Left ventricle myocardium inferior (tissue), 1 donor: ENCODE measurements around the gene SPINT1. TPM values are rescaled to one million over a fixed set of nuclear protein-coding genes. Genes with fewer than 3 reads are reported as not detected.

ENCODE experiments used
- DNase-seq: peaks from one replicate; pipeline ENCODE4 v3.0.0-alpha.2; 2020
- H3K27ac ChIP-seq: fragments of 200-600 bp; replicated peaks from 2 replicates; pipeline ENCODE4 v1.8.0; 2021
- H3K27me3 ChIP-seq: fragments of 200-600 bp; 2 replicates; pipeline ENCODE4 v1.8.0; 2021; ENCODE audit warnings: low read depth
- H3K36me3 ChIP-seq: fragments of 200-600 bp; 2 replicates; pipeline ENCODE4 v1.8.0; 2021
- H3K4me1 ChIP-seq: fragments of 200-600 bp; 2 replicates; pipeline ENCODE4 v1.8.0; 2021
- H3K4me3 ChIP-seq: fragments of 200-600 bp; 2 replicates; pipeline ENCODE4 v1.8.0; 2021; ENCODE audit warnings: mild to moderate bottlenecking, moderate library complexity
- H3K9me3 ChIP-seq: fragments of 200-600 bp; replicated peaks from 2 replicates; pipeline ENCODE4 v1.8.0; 2021
- CTCF ChIP-seq: fragments of 200-600 bp; IDR thresholded peaks from 2 replicates; pipeline ENCODE4 v1.8.0; 2021; ENCODE audit warnings: antibody characterized with exemption, mild to moderate bottlenecking, borderline replicate concordance
- intact Hi-C: fragments of 100-400 bp; cut with micrococcal nuclease; formaldehyde crosslinking; loops from one replicate; pipeline ENCODE4 v1.11.0; 2022
- total RNA-seq: library from RNA; stranded (reverse); fragmentation: NEBNext Ultra II Directional; extraction: Animal tissue kit (Norgen Biotek cat#: 25700); gene quantifications from one replicate; pipeline ENCODE4 v1.2.1, GENCODE V29; 2021
- donor health status: DM: no; HTN: yes; CAD: no; lungs with severe emphysema.

Gene SPINT1
- total RNA-seq, 1 donor from 2014 or later, result 0.55 TPM

DNA sequence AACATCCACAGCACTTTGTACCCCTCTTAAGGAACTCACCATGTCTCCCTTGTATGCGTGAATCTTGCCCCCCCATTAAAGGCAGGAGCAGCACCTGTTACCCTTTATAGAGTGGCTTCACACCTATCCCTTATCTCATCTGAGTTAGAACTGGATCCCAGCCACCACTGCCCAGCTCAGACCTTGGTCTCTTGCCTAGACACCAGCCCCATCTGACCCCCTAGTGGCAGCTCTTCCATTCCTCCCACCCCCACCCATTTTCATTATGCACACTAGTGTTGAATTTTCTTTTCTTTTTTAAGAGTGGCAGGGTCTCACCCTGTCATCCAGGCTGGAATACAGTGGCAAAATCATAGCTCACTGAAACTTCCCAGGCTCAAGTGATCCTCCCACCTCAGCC, 40.2 kb upstream of the SPINT1 start:
- intact Hi-C loops, result no loop called here
- no peak overlapping the region for H3K4me3 ChIP-seq
- no peaks in the 10 kb centered on the region for H3K9me3 ChIP-seq

DNA sequence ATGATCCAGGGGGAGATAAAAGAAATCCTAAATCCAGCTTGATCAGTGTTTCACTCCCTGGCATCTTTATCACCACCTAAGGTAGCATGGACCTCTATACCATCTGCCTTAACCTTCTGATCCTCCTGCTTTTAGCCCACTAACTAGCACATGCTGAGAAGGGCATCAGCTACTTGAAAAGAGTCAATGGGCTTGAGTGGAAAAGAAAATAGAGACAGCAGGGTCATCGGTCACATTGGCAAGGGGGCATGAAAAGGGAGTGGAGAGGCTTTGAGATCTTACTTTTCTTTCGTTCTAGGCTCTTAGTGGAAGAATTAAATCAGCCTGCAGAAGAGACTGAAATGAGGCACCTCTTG, 37.2 kb upstream of the SPINT1 start:
- Histone ChIP-seq H3K9me3 (no peaks in the 10 kb centered on the region), H3K27ac (peak overlapping the region; percentile 99), H3K27me3 (no peaks in the 10 kb centered on the region), H3K4me3 (peak overlapping the region; percentile 99), H3K4me1 (peaks cover 61% of the 10 kb centered on the region), H3K36me3 (peaks cover 21% of the 10 kb centered on the region)
- TF ChIP-seq CTCF, result no peak
- intact Hi-C loops, result no loop called here
- DNase-seq, result no peak

More for the DNA sequence above, 40.2 kb upstream of the SPINT1 start:
- Histone ChIP-seq H3K27ac (no peak overlapping the region), H3K27me3 (no peaks in the 10 kb centered on the region), H3K4me1 (peaks cover 57% of the 10 kb centered on the region), H3K36me3 (peaks cover 9% of the 10 kb centered on the region)
- no peak for TF ChIP-seq CTCF
- DNase-seq, result no peak

DNA sequence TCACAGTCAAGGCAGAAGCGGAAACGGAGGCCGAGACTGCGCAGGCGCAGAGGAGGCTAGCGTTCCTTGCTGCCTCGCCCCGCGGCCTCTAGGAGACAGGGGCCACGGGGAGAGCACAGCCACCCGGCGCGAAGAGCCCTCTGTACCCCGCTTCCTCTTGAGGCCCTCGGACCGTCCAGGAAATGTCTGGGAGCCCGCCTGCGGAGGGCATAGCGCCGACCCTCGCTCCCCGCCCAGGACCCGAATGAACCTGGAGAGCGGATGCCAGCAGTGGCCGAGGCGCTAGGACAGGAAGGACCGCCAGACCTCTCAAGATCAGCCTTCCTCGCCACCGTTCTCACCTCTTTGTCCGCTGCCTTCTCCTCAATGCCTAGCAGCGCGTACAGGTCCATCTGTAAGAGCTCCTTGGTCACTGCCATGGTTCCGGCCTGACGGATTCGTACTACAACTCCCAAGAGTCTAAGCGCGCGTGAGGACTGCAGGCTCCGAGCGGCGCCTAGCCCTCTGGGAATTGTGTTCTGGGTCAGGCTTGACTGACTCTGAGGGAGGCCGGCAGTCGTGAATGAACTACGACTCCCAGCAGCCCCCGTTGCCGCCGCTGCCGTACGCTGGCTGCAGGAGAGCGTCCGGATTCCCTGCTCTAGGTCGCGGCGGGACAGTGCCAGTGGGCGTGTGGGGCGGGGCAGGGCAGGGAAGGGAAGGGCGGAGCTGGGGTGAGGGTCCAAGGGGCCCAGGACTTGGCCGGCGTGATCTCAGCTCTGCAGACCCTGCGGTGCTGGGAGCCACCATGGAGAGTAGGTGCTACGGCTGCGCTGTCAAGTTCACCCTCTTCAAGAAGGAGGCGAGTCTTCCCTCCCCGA, 36.6 kb upstream of the SPINT1 start, which contains the start of the genes DNAJC17 and ZFYVE19:
TSS of gene DNAJC17 (minus strand) at position 446 of the 860 bp plus-strand sequence. CDS start at position 419, 27 bp downstream.
TSS of gene ZFYVE19 (plus strand) at position 62 of the 860 bp plus-strand sequence. CDS start at position 563, 501 bp downstream.
- Histone ChIP-seq H3K4me1 (peaks cover 55% of the 10 kb centered on the region), H3K27me3 (no peaks in the 10 kb centered on the region), H3K27ac (peak within 1 kb of the TSS; percentile 99), H3K9me3 (no peaks in the 10 kb centered on the region), H3K36me3 (peaks cover 26% of the 10 kb centered on the region), H3K4me3 (peak within 1 kb of the TSS; percentile 99)
- DNase-seq, result peak; percentile 97
- TF ChIP-seq CTCF, result peak; percentile 34
- intact Hi-C loops, result no loop called here

- peaks cover 28% of the 10 kb centered on the region for H3K36me3 ChIP-seq
- intact Hi-C loops, result no loop called here
- no peak for TF ChIP-seq CTCF
- no peak for DNase-seq
- H3K27ac ChIP-seq, result peak overlapping the region; percentile 99
- no peaks in the 10 kb centered on the region for H3K9me3 ChIP-seq
- H3K4me1 ChIP-seq, result peaks cover 49% of the 10 kb centered on the region
- no peaks in the 10 kb centered on the region for H3K27me3 ChIP-seq
- peak overlapping the region; percentile 99 for H3K4me3 ChIP-seq
Observed at GRCh38 chr15:40807888-40808461, 35.9 kb upstream of the SPINT1 start.

DNA sequence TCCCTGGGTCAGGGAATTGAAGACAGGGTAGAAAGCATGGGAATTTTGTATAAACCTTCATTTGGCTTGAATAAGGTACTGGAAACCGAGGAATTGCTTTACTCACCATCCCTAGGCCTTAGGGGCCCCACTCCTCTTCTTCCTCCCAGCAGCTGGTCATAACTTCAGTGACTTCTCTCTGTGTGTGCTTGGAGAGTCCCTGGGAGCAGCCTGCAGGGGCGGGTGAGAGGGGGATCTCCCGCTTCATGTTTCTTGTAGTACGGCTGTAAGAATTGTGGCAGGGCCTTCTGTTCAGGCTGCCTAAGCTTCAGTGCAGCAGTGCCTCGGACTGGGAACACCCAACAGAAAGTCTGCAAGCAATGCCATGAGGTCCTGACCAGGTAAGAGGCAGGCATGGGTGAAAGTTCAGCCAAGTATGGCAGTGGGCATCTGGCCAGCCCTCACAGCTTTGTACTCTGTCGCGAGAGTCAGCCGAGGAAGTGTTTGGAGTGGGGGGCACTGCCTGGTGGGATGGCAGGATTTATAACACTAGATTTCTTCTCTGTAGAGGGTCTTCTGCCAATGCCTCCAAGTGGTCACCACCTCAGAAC, 34.9 kb upstream of the SPINT1 start:
- Histone ChIP-seq H3K36me3 (peaks cover 37% of the 10 kb centered on the region), H3K27ac (no peak overlapping the region), H3K9me3 (no peaks in the 10 kb centered on the region), H3K4me1 (peaks cover 42% of the 10 kb centered on the region), H3K27me3 (no peaks in the 10 kb centered on the region), H3K4me3 (peak overlapping the region; percentile 99)
- TF ChIP-seq CTCF, result no peak
- intact Hi-C loops, result no loop called here
- no peak for DNase-seq
